Measurements from ENCODE around the gene CNIH4.
"Not testable (repeated sequence)": the region's sequence is repeated elsewhere in the genome, so short reads cannot be mapped to it uniquely, and the experiment has no call there.

The CNIH4 gene

DNA sequence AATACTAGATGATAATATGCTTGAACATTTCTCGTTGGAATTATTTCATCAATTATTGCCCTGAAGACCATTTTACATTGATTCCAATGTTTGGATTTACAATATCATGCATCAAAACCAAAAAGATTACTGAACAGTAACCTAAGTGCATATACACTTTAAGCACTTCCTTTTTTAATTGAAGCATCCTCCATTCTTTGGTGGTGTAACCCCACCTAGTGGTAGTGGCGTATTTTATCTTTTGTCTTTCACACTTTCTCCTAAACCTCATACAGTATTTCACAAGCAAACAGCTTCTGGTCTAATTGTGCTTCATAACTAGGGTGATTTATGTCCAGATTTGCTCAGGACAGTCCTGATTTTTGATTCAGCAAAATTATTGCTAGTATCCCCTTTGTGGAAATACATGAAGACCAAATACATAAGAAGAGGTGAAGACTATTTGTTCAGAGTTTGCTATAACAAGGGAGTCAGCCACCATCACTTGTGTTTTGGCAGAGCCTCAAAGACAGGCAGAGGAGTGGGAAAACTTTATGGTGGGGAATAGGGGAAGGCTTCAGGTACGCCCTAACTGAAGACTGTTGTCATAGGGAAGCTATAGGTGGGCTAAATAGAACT, 23.3 kb upstream of the CNIH4 start:
- H3K4me1 ChIP-seq (ENCODE audit: control insufficient read depth, insufficient read depth, low read length): peaks cover 7% of the 10 kb centered on the region
- no peak overlapping the region for H3K4me3 ChIP-seq (ENCODE audit: low read length)
- no peak overlapping the region for H3K9ac ChIP-seq (ENCODE audit: low read length)
- H3K27me3 ChIP-seq (ENCODE audit: control insufficient read depth, insufficient read depth, low read length): no peaks in the 10 kb centered on the region
- H3K27ac ChIP-seq (ENCODE audit: low read depth, low read length): no peak overlapping the region
- H3K36me3 ChIP-seq (ENCODE audit: control insufficient read depth, insufficient read depth, low read length): no peaks in the 10 kb centered on the region

DNA sequence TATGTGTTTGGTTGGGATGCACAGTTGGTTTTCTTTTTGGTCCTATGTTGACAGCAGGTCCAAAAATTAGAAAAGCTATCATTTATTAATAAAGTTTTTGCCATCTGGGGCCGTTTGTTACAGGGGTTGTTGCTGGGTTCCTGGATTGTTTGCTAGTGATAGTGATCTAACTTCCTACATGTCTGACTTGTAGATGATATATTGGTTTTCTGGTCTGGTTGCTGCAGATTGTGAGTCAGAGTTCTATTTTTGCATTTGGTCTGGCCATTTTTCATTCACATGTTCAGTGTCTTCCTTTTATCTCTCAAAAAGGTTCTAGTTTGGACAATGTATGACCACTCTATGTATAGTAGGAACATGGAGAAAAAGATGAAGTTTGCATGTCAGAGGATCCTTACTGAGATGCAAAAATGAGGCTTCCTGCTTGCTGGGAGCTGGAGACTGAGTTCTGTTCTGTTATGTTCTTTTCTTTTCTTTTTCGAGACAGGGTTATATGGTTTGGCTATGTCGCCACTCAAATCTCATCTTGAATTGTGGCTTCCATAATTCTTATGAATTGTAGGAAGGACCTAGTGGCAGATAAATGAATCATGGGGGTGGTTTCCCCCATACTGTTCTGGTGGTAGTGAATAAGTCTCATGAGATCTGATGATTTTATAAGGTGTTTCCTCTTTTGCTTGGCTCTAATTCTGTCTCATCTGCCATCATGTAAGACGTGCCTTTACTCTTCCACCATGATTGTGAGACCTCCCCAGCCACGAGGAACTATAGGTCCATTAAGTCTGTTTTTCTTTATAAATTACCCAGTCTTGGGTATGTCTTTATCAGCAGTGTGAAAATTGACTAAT, 22.5 kb upstream of the CNIH4 start:
- Histone ChIP-seq H3K27me3 (ENCODE audit: control insufficient read depth, insufficient read depth, low read length) (no peaks in the 10 kb centered on the region), H3K4me1 (ENCODE audit: control insufficient read depth, insufficient read depth, low read length) (peaks cover 6% of the 10 kb centered on the region), H3K36me3 (ENCODE audit: control insufficient read depth, insufficient read depth, low read length) (no peaks in the 10 kb centered on the region), H3K4me3 (ENCODE audit: low read length) (no peak overlapping the region), H3K9ac (ENCODE audit: low read length) (no peak overlapping the region), H3K27ac (ENCODE audit: low read depth, low read length) (no peak overlapping the region)

DNA sequence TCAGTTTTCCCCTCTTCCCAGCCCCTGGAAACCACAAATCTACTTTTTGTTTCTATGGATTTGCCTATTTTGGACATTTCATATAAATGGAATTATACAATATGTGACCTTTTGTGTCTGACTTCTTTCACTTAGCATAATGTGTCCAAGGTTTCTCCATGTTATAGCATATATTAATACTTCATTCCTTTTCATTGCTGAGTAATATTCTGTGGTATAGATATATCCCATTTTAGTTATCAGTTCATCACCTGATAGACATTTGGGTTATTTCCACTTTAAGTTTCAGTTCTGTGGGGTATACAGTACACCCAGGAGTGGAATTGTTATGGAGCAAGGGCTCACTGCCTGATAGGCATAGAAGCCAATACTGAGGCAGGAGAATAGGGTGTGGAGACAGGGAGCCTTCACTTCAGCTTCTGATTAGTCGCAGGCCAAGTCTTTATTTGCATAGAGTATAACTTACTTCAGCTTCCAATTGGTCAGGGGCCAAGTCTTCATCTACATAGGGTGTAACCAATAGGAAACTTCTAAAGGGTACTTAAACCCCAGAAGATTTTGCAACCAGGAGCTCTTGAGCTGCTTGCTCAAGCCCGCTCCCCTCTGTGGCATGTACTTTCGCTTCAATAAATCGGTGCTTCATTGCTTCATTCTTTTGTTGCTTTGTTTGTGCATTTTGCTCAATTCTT, 18.4 kb upstream of the CNIH4 start:
- H3K4me1 ChIP-seq (ENCODE audit: control insufficient read depth, insufficient read depth, low read length): no peaks in the 10 kb centered on the region
- no peak overlapping the region for H3K9ac ChIP-seq (ENCODE audit: low read length)
- H3K27ac ChIP-seq (ENCODE audit: low read depth, low read length): no peak overlapping the region
- H3K4me3 ChIP-seq (ENCODE audit: low read length): no peak overlapping the region
- no peaks in the 10 kb centered on the region for H3K27me3 ChIP-seq (ENCODE audit: control insufficient read depth, insufficient read depth, low read length)
- no peaks in the 10 kb centered on the region for H3K36me3 ChIP-seq (ENCODE audit: control insufficient read depth, insufficient read depth, low read length)

DNA sequence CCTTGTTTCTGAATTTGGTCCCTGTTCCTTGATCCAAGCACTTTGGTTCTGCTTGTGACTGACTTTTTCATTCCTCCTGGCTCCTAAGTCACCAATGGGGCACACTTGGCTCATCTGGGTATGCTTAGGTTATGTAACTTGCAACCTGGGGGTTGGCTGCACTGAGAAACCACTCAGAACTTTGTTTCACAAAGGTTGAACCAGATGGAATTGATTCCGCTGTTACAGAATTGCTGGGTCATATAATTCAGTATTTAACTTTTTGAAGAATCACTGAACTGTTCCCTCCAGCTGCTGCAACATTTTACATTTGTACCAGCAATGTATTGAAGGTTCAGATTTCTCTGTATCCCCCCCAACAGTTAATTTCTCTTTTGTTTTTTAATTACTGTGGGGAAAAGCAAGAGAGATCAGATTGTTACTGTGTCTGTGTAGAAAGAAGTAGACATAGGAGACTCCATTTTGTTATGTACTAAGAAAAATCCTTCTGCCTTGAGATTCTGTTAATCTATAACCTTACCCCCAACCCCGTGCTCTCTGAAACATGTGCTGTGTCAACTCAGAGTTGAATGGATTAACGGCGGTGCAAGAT, 17.1 kb upstream of the CNIH4 start:
- Histone ChIP-seq H3K27ac (ENCODE audit: low read depth, low read length) (no peak overlapping the region), H3K9ac (ENCODE audit: low read length) (no peak overlapping the region), H3K4me3 (ENCODE audit: low read length) (no peak overlapping the region), H3K27me3 (ENCODE audit: control insufficient read depth, insufficient read depth, low read length) (no peaks in the 10 kb centered on the region), H3K36me3 (ENCODE audit: control insufficient read depth, insufficient read depth, low read length) (no peaks in the 10 kb centered on the region), H3K4me1 (ENCODE audit: control insufficient read depth, insufficient read depth, low read length) (no peaks in the 10 kb centered on the region)

DNA sequence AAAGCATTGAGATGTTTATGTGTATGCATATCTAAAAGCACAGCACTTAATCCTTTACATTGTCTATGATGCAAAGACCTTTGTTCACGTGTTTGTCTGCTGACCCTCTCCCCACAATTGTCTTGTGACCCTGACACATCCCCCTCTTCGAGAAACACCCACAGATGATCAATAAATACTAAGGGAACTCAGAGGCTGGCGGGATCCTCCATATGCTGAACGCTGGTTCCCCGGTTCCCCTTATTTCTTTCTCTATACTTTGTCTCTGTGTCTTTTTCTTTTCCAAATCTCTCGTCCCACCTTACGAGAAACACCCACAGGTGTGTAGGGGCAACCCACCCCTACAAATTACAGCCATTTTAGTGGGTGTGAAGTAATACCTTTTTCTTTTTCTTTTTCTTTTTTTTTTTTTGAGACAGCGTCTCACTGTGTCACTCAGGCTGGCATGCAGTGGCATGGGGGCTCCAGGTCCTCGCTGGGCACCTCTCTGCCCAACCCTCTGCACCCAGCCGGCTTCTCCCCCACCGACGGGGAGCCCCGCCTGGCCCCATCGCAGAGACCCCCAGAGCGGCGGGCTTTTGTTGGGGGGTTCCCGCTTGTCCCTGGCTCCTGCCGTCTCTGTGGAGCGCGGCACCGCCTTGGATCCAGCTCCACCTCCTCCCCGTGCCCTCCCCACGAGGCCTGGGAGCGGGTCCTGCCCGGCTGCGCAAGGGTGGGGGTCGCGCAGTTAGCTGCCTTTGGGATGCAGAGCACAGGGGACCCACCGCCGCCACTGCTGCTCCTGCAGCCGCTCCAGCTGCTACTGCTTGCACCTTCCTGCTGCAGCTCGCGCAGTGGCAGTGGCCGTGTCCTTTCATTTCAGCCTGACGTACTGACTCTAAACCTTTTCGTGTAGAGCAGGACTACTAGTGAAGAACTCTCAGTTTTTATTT, 16.0 kb upstream of the CNIH4 start:
- not testable (repeated sequence) for H3K36me3 ChIP-seq (ENCODE audit: control insufficient read depth, insufficient read depth, low read length); H3K27ac ChIP-seq (ENCODE audit: low read depth, low read length); H3K27me3 ChIP-seq (ENCODE audit: control insufficient read depth, insufficient read depth, low read length); H3K9ac ChIP-seq (ENCODE audit: low read length); H3K4me1 ChIP-seq (ENCODE audit: control insufficient read depth, insufficient read depth, low read length)
- H3K4me3 ChIP-seq (ENCODE audit: low read length): peak overlapping the region; percentile 48

DNA sequence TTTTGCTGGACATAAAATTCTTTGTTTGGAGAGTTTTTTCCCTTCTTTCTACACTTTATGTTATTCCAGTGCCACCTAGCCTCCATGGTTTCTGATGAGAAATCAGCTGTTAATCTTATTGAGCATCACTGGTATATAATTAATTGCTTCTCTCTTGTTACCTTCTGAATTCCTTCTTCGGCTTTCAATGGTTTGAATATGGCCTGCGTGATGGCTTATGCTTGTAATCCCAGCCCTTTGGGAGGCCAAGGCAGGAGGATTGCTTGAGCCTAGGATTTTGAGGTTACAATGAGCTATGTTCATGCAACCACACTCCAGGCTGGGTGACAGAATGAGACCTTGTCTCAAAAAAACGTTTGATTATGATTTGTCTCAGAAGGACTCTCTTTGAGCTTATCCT, 13.0 kb upstream of the CNIH4 start:
- Histone ChIP-seq H3K27ac (ENCODE audit: low read depth, low read length) (no peak overlapping the region), H3K4me1 (ENCODE audit: control insufficient read depth, insufficient read depth, low read length) (no peaks in the 10 kb centered on the region), H3K4me3 (ENCODE audit: low read length) (no peak overlapping the region), H3K9ac (ENCODE audit: low read length) (no peak overlapping the region), H3K36me3 (ENCODE audit: control insufficient read depth, insufficient read depth, low read length) (no peaks in the 10 kb centered on the region), H3K27me3 (ENCODE audit: control insufficient read depth, insufficient read depth, low read length) (no peaks in the 10 kb centered on the region)

DNA sequence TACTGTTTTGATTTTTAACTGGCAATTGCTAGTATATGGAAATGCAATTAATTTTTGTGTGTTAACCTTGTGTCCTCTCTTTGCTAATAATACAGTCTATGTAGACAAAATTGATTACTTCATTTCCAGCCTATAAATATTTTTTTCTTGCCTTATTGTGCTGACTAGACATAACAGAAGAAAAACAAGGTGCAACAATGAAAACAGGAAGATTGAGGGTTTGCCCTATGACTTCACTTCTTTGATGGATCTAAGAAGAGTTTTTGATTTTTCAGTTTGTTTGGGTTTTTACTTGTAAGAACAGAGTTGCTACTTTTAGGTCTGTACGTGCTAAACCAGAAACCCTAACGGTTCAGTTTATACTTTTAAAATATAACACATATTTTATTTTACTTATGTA, 8.5 kb upstream of the CNIH4 start:
- no peak overlapping the region for H3K27ac ChIP-seq (ENCODE audit: low read depth, low read length)
- no peaks in the 10 kb centered on the region for H3K36me3 ChIP-seq (ENCODE audit: control insufficient read depth, insufficient read depth, low read length)
- no peaks in the 10 kb centered on the region for H3K4me1 ChIP-seq (ENCODE audit: control insufficient read depth, insufficient read depth, low read length)
- no peak overlapping the region for H3K4me3 ChIP-seq (ENCODE audit: low read length)
- H3K27me3 ChIP-seq (ENCODE audit: control insufficient read depth, insufficient read depth, low read length): no peaks in the 10 kb centered on the region
- H3K9ac ChIP-seq (ENCODE audit: low read length): no peak overlapping the region

DNA sequence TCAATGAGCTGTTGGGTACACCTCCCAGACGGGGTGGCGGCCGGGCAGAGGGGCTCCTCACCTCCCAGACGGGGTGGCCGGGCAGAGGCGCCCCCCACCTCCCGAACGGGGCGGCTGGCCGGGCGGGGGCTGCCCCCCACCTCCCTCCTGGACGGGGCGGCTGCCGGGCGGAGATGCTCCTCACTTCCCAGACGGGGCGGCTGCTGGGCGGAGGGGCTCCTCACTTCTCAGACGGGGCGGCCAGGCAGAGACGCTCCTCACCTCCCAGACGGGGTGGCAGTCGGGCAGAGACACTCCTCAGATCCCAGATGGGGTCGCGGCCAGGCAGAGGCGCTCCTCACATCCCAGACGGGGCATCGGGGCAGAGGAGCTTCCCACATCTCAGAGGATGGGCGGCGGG, 7.0 kb upstream of the CNIH4 start:
- H3K27ac ChIP-seq (ENCODE audit: low read depth, low read length); H3K9ac ChIP-seq (ENCODE audit: low read length); H3K4me1 ChIP-seq (ENCODE audit: control insufficient read depth, insufficient read depth, low read length); H3K36me3 ChIP-seq (ENCODE audit: control insufficient read depth, insufficient read depth, low read length); H3K27me3 ChIP-seq (ENCODE audit: control insufficient read depth, insufficient read depth, low read length); H3K4me3 ChIP-seq (ENCODE audit: low read length): not testable (repeated sequence)

DNA sequence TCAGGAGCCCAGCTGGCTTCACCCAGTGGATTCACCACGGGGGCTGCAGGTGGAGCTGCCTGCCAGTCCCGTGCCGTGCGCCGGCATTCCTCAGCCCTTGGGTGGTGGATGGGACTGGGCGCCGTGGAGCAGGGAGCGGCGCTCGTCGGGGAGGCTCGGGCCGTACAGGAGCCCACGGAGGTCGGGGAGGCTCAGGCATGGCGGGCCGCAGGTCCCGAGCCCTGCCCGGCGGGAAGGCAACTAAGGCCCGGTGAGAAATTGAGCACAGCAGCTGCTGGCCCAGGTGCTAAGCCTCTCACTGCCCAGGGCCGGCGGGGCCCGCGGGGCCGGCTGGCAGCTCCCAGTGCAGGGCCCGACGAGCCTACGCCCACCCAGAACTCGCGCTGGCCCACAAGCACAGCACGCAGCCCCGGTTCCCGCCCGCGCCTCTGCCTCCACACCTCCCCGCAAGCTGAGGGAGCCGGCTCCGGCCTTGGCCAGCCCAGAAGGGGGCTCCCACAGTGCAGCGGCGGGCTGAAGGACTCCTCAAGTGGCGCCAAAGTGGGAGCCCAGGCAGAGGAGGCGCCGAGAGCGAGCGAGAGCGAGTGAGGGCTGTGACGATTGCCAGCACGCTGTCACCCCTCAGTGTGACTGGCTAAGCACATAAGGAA, 4.1 kb upstream of the CNIH4 start:
- H3K36me3 ChIP-seq (ENCODE audit: control insufficient read depth, insufficient read depth, low read length); H3K9ac ChIP-seq (ENCODE audit: low read length); H3K4me1 ChIP-seq (ENCODE audit: control insufficient read depth, insufficient read depth, low read length); H3K27ac ChIP-seq (ENCODE audit: low read depth, low read length); H3K4me3 ChIP-seq (ENCODE audit: low read length); H3K27me3 ChIP-seq (ENCODE audit: control insufficient read depth, insufficient read depth, low read length): not testable (repeated sequence)

DNA sequence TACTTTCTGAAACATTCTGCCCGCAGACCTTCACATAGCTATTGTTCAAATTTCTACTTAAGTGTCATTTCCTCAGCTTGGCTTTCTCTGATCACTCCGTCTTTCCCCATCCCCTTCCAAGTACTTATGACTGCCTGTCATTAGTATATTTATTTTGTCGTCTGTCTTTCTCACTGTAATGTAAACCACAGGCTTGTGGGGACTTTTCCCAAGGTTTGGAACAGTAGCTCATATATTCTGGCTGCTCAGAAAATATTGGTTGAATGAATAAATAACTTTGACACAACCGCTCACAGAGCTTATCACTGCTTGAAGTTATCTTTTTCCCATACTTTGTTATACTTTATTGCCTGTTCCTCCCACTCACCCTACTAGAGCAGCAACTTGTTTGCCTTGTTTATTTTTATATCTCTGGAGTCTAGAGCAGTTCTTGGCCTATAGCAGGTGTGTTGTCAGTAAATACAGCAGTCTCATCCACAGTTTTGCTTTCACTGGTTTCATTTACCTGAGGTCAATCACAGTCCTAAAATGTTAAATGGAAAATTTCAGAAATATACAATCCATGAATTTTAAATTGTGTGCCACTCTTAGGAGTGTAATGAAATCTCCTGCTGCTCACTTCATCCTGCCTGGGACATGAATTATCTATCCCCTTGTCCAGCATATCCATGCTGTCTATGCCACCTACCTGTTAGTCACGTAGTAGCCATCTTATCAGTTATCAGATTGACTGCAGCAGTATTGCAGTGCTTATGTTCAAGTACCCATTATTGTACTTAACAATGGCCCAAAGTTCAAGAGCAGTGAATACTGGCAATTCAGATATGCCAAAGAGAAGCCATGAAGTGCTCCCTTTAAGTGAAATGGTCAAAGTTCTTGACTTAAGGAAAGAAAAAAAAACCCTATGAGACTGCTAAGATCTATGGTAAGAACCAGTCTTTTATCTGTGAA, 2.4 kb upstream of the CNIH4 start:
- H3K4me3 ChIP-seq (ENCODE audit: low read length): no peak overlapping the region
- no peak overlapping the region for H3K9ac ChIP-seq (ENCODE audit: low read length)
- peaks cover 10% of the 10 kb centered on the region for H3K4me1 ChIP-seq (ENCODE audit: control insufficient read depth, insufficient read depth, low read length)
- H3K27me3 ChIP-seq (ENCODE audit: control insufficient read depth, insufficient read depth, low read length): no peaks in the 10 kb centered on the region
- H3K27ac ChIP-seq (ENCODE audit: low read depth, low read length): no peak overlapping the region
- no peaks in the 10 kb centered on the region for H3K36me3 ChIP-seq (ENCODE audit: control insufficient read depth, insufficient read depth, low read length)
